ENCODE results near the gene SRSF5. TPM values are rescaled to one million over a fixed set of nuclear protein-coding genes. Genes with fewer than 3 reads are reported as not detected.

The SRSF5 gene
- total and polyA plus RNA-seq, 5 donors, result 210 to 279 (median 250) TPM

GRCh38 chr14:69750495-69750894 is 16.4 kb upstream of the SRSF5 start:
- intact Hi-C loops (cut with DNase I), result no loop called here
- no peaks in the 10 kb centered on the region for H3K27me3 ChIP-seq (ENCODE audit: control insufficient read depth, insufficient read depth)
- no peaks in the 10 kb centered on the region for H3K9me3 ChIP-seq (ENCODE audit: control insufficient read depth, low read length)
- DNase-seq (no peak), ATAC-seq (no peak)
- H3K27ac ChIP-seq (ENCODE audit: low read length), result no peak overlapping the region
- H3K4me3 ChIP-seq (ENCODE audit: low read length), result no peak overlapping the region
- H3K4me1 ChIP-seq (ENCODE audit: control insufficient read depth, insufficient read depth, low read length), result no peaks in the 10 kb centered on the region
- WGBS, result 96% methylated on average over 2 of the region's 2 CpGs

GRCh38 chr14:69752773-69753172 is 14.2 kb upstream of the SRSF5 start:
- ATAC-seq (no peak), DNase-seq (no peak)
- WGBS, result 51% methylated on average over 1 of the region's 1 CpG
- H3K4me1 ChIP-seq (ENCODE audit: control insufficient read depth, insufficient read depth, low read length), result no peaks in the 10 kb centered on the region
- no peak overlapping the region for H3K4me3 ChIP-seq (ENCODE audit: low read length)
- no peaks in the 10 kb centered on the region for H3K27me3 ChIP-seq (ENCODE audit: control insufficient read depth, insufficient read depth)
- intact Hi-C loops (cut with DNase I), result no loop called here
- no peaks in the 10 kb centered on the region for H3K9me3 ChIP-seq (ENCODE audit: control insufficient read depth, low read length)
- no peak overlapping the region for H3K27ac ChIP-seq (ENCODE audit: low read length)

GRCh38 chr14:69753860-69754259 is 13.1 kb upstream of the SRSF5 start:
- Histone ChIP-seq H3K9me3 (ENCODE audit: control insufficient read depth, low read length) (no peaks in the 10 kb centered on the region), H3K4me3 (ENCODE audit: low read length) (no peak overlapping the region), H3K4me1 (ENCODE audit: control insufficient read depth, insufficient read depth, low read length) (no peaks in the 10 kb centered on the region), H3K27ac (ENCODE audit: low read length) (no peak overlapping the region), H3K27me3 (ENCODE audit: control insufficient read depth, insufficient read depth) (no peaks in the 10 kb centered on the region)
- ATAC-seq (no peak), DNase-seq (no peak)
- intact Hi-C loops (cut with DNase I), result no loop called here
- 92% methylated on average over 1 of the region's 1 CpG for WGBS

- DNase-seq, result no peak
- H3K9me3 ChIP-seq (ENCODE audit: control insufficient read depth, low read length), result no peaks in the 10 kb centered on the region
- WGBS, result 96% methylated on average over 2 of the region's 2 CpGs
Observed at GRCh38 chr14:69754487-69754886, 12.5 kb upstream of the SRSF5 start.

GRCh38 chr14:69755296-69755695 is 11.6 kb upstream of the SRSF5 start:
- DNase-seq (no peak), ATAC-seq (no peak)
- Histone ChIP-seq H3K27me3 (ENCODE audit: control insufficient read depth, insufficient read depth) (no peaks in the 10 kb centered on the region), H3K4me3 (ENCODE audit: low read length) (no peak overlapping the region), H3K4me1 (ENCODE audit: control insufficient read depth, insufficient read depth, low read length) (no peaks in the 10 kb centered on the region), H3K9me3 (ENCODE audit: control insufficient read depth, low read length) (no peaks in the 10 kb centered on the region), H3K27ac (ENCODE audit: low read length) (no peak overlapping the region)
- intact Hi-C loops (cut with DNase I), result no loop called here

More at GRCh38 chr14:69754487-69754886, 12.5 kb upstream of the SRSF5 start:
- Histone ChIP-seq H3K4me3 (ENCODE audit: low read length) (no peak overlapping the region), H3K4me1 (ENCODE audit: control insufficient read depth, insufficient read depth, low read length) (no peaks in the 10 kb centered on the region), H3K27ac (ENCODE audit: low read length) (no peak overlapping the region), H3K27me3 (ENCODE audit: control insufficient read depth, insufficient read depth) (no peaks in the 10 kb centered on the region)
- intact Hi-C loops (cut with DNase I), result no loop called here
- no peak for ATAC-seq

- intact Hi-C loops (cut with DNase I), result no loop called here
- no peak overlapping the region for H3K27ac ChIP-seq (ENCODE audit: low read length)
- no peaks in the 10 kb centered on the region for H3K27me3 ChIP-seq (ENCODE audit: control insufficient read depth, insufficient read depth)
- no peaks in the 10 kb centered on the region for H3K4me1 ChIP-seq (ENCODE audit: control insufficient read depth, insufficient read depth, low read length)
- no peaks in the 10 kb centered on the region for H3K9me3 ChIP-seq (ENCODE audit: control insufficient read depth, low read length)
- no peak overlapping the region for H3K4me3 ChIP-seq (ENCODE audit: low read length)
- no peak for DNase-seq
- no peak for ATAC-seq
- 58% methylated on average over 2 of the region's 2 CpGs for WGBS
Observed at GRCh38 chr14:69755784-69756183, 11.2 kb upstream of the SRSF5 start.

GRCh38 chr14:69756298-69756697 is 10.6 kb upstream of the SRSF5 start:
- DNase-seq (no peak), ATAC-seq (no peak)
- H3K27ac ChIP-seq (ENCODE audit: low read length), result no peak overlapping the region
- no peaks in the 10 kb centered on the region for H3K27me3 ChIP-seq (ENCODE audit: control insufficient read depth, insufficient read depth)
- WGBS, result 70% methylated on average over 3 of the region's 3 CpGs
- no peaks in the 10 kb centered on the region for H3K4me1 ChIP-seq (ENCODE audit: control insufficient read depth, insufficient read depth, low read length)
- H3K9me3 ChIP-seq (ENCODE audit: control insufficient read depth, low read length), result no peaks in the 10 kb centered on the region
- no peak overlapping the region for H3K4me3 ChIP-seq (ENCODE audit: low read length)
- intact Hi-C loops (cut with DNase I), result no loop called here

- intact Hi-C loops (cut with DNase I), result no loop called here
Observed at GRCh38 chr14:69760810-69761209, 6.1 kb upstream of the SRSF5 start.

GRCh38 chr14:69763761-69764510 is 3.0 kb upstream of the SRSF5 start:
- Histone ChIP-seq H3K27me3 (ENCODE audit: control insufficient read depth, insufficient read depth) (no peaks in the 10 kb centered on the region), H3K27ac (ENCODE audit: low read length) (no peak overlapping the region), H3K4me1 (ENCODE audit: control insufficient read depth, insufficient read depth, low read length) (peaks cover 5% of the 10 kb centered on the region), H3K9me3 (ENCODE audit: control insufficient read depth, low read length) (no peaks in the 10 kb centered on the region), H3K4me3 (ENCODE audit: low read length) (no peak overlapping the region)
- 76% methylated on average over 6 of the region's 6 CpGs for WGBS
- ATAC-seq (no peak), DNase-seq (no peak)
- intact Hi-C loops (cut with DNase I), result no loop called here

More at GRCh38 chr14:69760810-69761209, 6.1 kb upstream of the SRSF5 start:
- DNase-seq (no peak), ATAC-seq (peak; percentile 26 to 66)
- 45% methylated on average over 1 of the region's 1 CpG for WGBS
- H3K4me1 ChIP-seq (ENCODE audit: control insufficient read depth, insufficient read depth, low read length), result no peaks in the 10 kb centered on the region
- no peaks in the 10 kb centered on the region for H3K27me3 ChIP-seq (ENCODE audit: control insufficient read depth, insufficient read depth)
- no peak overlapping the region for H3K4me3 ChIP-seq (ENCODE audit: low read length)
- no peaks in the 10 kb centered on the region for H3K9me3 ChIP-seq (ENCODE audit: control insufficient read depth, low read length)
- no peak overlapping the region for H3K27ac ChIP-seq (ENCODE audit: low read length)

GRCh38 chr14:69767369-69767999 is 542 bp downstream of the SRSF5 start:
- Histone ChIP-seq H3K27ac (ENCODE audit: low read length) (peak overlapping the region; percentile 96), H3K4me3 (ENCODE audit: low read length) (peak overlapping the region; percentile 90), H3K9me3 (ENCODE audit: control insufficient read depth, low read length) (no peaks in the 10 kb centered on the region), H3K27me3 (ENCODE audit: control insufficient read depth, insufficient read depth) (no peaks in the 10 kb centered on the region), H3K4me1 (ENCODE audit: control insufficient read depth, insufficient read depth, low read length) (peaks cover 7% of the 10 kb centered on the region)
- peak; percentile 94 to 97 (median 96) for DNase-seq
- ATAC-seq, result peak; percentile 92
- WGBS, result under 1% methylated on average over 54 of the region's 54 CpGs
- intact Hi-C loops (cut with DNase I), result no loop called here

- intact Hi-C loops (cut with DNase I), result no loop called here
- H3K4me1 ChIP-seq (ENCODE audit: control insufficient read depth, insufficient read depth, low read length), result peaks cover 7% of the 10 kb centered on the region
- WGBS, result 70% methylated on average over 8 of the region's 8 CpGs
Observed at GRCh38 chr14:69768873-69769272, 1.9 kb downstream of the SRSF5 start.

More at GRCh38 chr14:69768873-69769272, 1.9 kb downstream of the SRSF5 start:
- DNase-seq, result no peak
- Histone ChIP-seq H3K27me3 (ENCODE audit: control insufficient read depth, insufficient read depth) (no peaks in the 10 kb centered on the region), H3K27ac (ENCODE audit: low read length) (no peak overlapping the region), H3K9me3 (ENCODE audit: control insufficient read depth, low read length) (no peaks in the 10 kb centered on the region), H3K4me3 (ENCODE audit: low read length) (peak overlapping the region; percentile 90)
- no peak for ATAC-seq
